ENCODE data around the gene IKBKE.

The IKBKE gene

DNA sequence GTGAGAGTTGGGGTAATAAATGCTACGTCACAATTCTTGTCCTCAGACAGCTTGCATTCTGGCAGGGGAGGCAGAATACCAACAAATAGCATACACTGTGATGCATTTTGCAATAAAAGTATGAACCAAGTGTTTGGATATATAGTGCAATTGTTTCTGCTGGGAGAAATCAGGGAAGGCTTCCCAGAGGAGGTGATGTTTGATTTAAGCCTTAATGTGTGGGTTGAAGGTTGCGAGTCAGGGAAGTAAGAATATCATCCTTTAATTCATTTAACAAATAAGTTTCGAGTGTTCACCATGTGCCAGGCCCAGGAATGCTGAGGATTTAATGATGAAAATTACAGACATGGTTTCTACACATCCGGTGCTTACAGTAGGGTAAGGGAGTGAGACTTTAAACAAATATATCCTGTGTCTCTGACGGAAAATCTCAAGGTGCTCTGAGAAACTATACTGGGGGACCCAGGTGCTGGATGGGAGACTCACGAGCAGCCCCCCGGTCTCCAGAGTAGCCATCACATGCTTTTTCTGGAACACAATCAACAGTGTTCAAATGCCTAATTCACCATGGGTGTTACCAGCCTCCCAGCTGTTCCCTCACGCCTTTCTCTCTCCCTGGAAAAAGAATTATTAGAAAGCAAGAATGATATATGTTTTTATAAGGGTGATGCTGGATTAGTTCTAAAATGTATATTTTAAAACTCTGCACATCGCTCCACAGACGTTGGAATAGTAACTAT lies 68.8 kb downstream of the IKBKE start:
- DNase-seq (ENCODE audit: low read depth in 2 of 2, low spot score in 1 of 2): no peak

DNA sequence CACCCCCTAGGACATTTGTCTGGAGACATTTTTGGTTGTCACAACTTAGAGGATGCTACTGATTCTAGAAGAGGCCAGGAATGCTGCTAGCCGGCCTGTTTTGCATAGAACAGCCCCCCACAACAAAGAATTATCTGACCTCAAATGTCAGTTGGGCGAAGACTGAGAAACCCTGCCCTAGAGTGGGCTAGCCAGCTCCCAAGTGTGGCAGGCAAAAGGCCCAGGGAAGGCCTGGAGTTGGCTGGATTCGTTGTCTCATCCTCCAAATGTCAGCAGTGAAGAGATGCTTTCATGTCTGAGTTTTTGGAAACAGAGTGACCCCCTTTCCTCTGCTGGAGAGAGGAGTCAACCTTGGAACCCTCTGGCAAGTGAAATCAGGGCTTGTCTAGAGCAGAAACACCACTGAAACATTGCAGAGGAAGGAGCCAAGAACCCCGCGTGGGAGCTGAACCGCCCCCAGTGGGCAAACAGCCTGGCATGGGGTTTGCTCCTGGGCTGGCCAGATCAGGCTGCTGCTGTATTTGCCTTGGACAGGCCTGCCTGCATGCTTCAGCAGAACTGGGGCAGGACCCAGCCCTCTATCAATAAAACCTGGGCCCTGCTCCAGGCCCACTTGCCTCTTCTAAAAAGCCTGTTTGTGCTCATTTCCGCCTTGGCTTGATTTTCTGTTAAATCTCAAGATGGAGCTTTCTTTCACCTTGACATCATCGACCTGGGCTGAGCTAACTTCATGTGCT lies 69.9 kb downstream of the IKBKE start:
- DNase-seq (ENCODE audit: low read depth in 2 of 2, low spot score in 1 of 2): no peak

GRCh38 chr1:206541236-206541833 lies 71.1 kb downstream of the IKBKE start:
- no peak for DNase-seq (ENCODE audit: low read depth in 2 of 2, low spot score in 1 of 2)

DNA sequence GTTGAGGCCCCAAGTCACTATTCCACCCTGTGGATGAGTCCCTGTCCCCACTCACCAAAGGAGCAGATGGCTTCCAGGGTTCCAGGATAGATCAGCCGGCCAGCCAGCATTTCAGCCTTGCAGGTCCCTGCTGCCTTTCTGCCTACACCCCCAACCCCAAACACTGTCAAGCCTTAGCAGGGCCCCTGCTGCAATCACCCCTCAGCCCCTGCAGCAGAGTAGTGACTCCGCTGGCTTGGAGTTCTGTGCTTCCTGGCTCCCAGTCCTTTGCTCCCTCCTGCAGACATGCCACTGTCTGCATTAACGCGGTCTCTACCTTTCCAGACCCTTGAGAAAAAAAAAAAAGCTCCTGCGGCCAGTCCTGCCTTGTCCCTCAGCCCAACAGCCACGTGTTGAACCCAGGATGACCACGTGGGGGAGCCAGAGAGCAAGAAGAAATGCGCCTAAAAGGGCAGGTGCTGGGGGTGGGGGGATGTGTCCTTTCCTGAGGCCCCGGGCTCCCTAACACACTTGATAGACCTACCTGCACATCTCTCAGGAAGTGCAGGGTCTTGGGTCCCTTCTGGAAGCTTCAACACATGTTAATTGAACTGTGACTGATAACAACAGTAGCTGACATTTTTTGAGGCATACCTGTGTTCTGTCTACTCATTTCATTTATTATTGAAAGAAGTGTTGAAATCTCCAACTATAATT lies 74.4 kb downstream of the IKBKE start:
- DNase-seq (ENCODE audit: low read depth in 2 of 2, low spot score in 1 of 2): peak; percentile 67 to 87

GRCh38 chr1:206545351-206545750 lies 75.1 kb downstream of the IKBKE start:
- no peak for DNase-seq (ENCODE audit: low read depth in 2 of 2, low spot score in 1 of 2)

All from stimulated activated CD8-positive, alpha-beta memory T cell treated with anti-CD3 and anti-CD28 coated beads, Interleukin-4, amount 100 ng/mL, for 4 hours (primary cell).